GM04503 (cell line): ENCODE measurements around the gene EBF3.

Experiments used
- DNase-seq: peaks from one replicate; pipeline ENCODE4 v3.0.0-alpha.2; 2012; ENCODE audit warnings: low read depth

EBF3 gene

DNA sequence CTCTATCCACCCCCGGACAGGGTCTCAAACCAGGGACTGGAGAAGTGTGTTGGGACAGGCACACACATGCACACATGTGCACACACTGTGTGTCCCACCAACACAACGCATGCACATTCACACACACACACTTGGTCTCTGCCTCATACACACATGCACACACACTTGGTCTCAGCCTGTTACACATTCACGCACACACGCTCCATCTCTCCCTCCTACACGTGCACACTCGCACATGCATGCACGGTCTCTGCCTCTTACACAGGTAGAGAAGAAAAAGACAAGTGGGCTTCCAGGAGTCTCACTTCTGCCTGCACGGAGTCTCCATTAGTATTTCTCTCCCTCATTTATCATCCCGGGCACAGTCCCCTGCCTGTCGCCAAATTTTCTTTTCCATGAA lies 171.2 kb downstream of the EBF3 start:
- no peak for DNase-seq

DNA sequence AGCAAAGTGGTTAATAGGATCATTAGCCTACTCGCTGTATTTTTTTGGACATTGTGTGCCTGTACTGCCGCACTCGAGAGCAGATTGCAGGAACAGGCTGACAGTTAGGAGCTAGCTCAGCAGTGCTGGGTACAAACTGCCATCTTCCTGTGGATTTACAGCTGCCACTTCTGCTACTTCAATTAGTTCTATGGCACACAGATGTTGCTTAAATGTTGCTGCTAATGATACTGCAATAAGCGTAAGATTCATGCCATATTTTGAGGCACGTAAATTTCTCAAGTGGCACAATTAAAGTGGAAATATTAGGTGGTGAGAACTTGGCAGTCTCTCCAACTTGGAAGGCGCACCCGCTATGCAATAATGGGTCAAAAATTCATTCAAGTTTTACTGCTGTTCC lies 171.9 kb downstream of the EBF3 start:
- peak; percentile 5 for DNase-seq

DNA sequence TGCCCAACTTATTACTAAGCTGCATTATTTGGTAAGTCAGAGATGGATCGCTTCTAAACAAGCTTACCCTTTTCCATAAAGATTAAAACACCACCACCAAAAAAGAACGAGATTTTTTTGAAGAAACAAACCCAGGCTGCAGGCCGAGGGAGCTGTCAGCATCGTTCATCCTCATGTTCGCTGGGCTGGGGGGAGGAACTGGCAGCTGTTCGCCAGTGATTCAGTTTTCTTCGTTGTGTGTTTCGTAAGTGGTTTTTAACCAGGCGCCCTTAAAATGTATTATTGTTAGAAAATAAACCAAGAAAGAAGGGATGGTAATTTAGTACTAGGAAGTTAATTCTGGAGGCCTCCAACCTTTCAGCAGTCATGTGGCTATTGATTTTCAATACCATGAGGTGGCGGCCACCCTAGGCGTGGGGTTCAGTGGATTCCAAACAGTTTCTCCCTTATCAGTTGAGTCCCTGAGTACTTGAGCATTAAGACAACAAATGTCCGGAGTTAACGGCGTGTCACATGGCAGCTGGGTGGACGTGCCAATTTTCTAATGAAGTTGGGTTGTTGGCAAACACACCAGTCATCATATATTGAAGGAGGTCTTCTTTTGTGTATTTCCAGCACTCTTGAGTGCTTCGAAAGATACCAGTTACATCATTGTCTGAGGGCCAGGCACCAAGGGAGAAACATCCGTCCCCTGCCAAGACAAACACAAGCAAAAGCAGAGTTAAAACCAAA lies 173.2 kb downstream of the EBF3 start:
- no peak for DNase-seq

DNA sequence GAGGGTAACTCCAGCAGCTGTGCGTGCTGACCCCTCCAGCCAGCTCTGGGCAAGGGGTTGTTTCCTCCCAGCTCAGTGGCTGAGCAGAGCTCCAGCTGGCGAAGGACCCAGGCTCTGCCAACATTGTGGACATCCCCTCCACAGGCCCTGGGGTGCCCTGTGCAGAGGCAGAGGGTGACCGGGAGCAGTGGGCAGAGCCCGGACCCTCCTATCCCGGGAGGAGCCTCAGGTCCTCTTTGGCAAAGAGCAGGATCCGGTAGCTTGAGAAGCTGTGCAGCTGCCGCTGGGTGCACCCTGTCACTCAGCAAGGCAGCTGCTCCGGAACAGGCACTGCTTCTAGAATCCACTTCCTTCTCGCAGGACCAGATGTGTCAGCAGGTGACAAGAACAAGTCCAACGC lies 175.9 kb downstream of the EBF3 start:
- DNase-seq = no peak

DNA sequence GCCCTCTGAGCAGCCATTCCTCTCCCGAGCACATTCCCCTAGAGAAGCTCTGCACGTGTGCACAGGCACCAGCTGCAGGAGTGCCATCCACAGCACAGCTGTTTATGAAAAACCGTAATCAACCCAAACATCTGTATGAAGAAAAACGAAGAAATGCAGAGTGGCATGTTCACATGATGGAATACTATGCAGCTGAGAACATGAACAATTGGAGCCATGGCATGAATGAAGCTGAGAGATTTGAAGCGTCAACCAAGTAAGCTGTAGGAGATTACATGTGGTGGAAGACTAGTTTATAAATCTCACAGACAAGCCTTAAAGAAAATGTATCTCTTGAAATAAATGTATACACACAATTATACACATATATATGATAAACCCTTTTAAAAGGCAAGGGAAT lies 176.5 kb downstream of the EBF3 start:
- DNase-seq = no peak

DNA sequence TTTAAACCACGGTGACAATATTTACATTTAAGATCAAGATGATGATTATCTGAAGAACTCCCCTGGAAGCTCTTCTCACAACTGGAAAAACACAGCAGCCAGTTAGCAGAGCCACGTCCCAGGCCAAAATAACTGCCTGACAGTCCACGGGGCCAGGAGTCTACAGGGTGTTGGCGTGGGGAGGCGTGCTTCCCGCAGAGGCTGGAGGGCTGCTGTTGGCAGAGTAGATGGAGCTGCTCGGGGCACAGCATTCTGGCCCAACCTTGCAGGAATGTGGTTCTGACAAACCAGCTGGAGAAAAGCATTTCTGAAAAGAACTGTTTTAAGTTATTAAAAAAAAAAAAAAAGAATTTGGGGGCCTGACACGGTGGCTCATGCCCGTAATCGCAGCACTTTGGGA lies 177.9 kb downstream of the EBF3 start:
- DNase-seq = no peak

DNA sequence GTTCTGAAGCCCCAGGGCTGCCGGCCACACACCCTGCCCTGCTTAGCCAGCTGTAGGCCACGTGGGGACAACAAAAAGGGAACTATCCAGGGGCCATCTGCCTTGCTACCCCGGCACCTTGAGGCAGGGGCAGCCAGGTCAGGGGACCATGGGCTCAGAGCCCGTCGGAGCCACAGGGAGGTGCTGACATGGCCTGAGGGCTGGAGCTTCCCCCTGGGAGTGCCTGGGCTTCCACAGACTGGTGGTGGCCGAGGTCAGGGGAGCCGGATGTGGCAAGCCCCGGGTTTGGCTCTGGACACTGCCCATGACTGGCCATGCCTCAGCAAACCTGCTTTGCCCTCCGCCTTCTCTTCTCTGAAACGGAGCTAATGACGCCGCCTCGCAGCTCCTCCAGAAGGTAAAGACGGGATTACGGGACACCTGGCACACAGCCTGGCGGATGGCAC lies 178.5 kb downstream of the EBF3 start:
- DNase-seq = no peak
